ENCODE data around the gene CD160. TPM values are rescaled to one million over a fixed set of nuclear protein-coding genes. Genes with fewer than 3 reads are reported as not detected.

Gene CD160
- total RNA-seq, 2 donors from 2014 or later: not detected

DNA sequence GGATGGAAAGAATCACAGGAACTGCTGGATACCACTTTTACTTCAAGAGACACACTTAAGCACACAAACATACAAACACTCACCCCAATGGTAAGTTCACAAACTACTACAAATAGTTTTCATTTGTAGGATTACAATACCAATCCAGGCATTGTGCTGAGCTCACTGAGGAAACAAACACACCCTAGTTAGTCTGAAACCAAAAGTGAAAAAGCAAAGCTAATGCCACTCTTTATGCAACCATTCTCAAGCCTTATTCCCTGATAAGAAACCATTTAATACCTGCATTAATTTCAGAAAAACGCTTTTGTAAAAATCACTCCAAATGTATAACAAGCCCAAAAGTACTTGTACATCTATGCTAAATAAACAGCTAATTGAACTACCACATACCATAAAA is 66.2 kb downstream of the CD160 start:
- Histone ChIP-seq H3K4me1 (ENCODE audit: control insufficient read depth, insufficient read depth, low read length) (peaks cover 19% of the 10 kb centered on the region), H3K9me3 (ENCODE audit: control insufficient read depth, low read length) (no peaks in the 10 kb centered on the region), H3K9ac (ENCODE audit: extremely low read depth, low read length, poor library complexity, severe bottlenecking) (no peak overlapping the region), H3K27ac (ENCODE audit: low read depth, low read length) (no peak overlapping the region), H3K27me3 (ENCODE audit: control insufficient read depth, insufficient read depth, low read length, poor library complexity, severe bottlenecking) (no peaks in the 10 kb centered on the region), H3K36me3 (ENCODE audit: control insufficient read depth, insufficient read depth, low read length) (peaks cover 25% of the 10 kb centered on the region), H3K4me3 (ENCODE audit: low read length) (peak overlapping the region; percentile 41)
- Mint-ChIP-seq H3K4me3 (no peak overlapping the region), H3K9me3 (no peaks in the 10 kb centered on the region), H3K27ac (no peak overlapping the region), H3K4me1 (peaks cover 47% of the 10 kb centered on the region), H3K27me3 (ENCODE audit: insufficient read depth) (no peaks in the 10 kb centered on the region), H3K36me3 (ENCODE audit: low read depth) (peaks cover 26% of the 10 kb centered on the region)
- 50 to 69% methylated on average over 1 of the region's 1 CpG for WGBS, 2 experiments (ENCODE audit: insufficient coverage in 1 of 2, insufficient read length in 1 of 2)
- TF ChIP-seq CTCF (conservative IDR thresholded peaks at IDR 0.05): no peak
- no peak for DNase-seq

- no peak for TF ChIP-seq CTCF (conservative IDR thresholded peaks at IDR 0.05)
- Mint-ChIP-seq H3K4me1 (peaks cover 41% of the 10 kb centered on the region), H3K27me3 (ENCODE audit: insufficient read depth) (no peaks in the 10 kb centered on the region), H3K4me3 (no peak overlapping the region), H3K9me3 (no peaks in the 10 kb centered on the region), H3K36me3 (ENCODE audit: low read depth) (peaks cover 21% of the 10 kb centered on the region), H3K27ac (peak overlapping the region; percentile 32)
- Histone ChIP-seq H3K27ac (ENCODE audit: low read depth, low read length) (no peak overlapping the region), H3K36me3 (ENCODE audit: control insufficient read depth, insufficient read depth, low read length) (peaks cover 25% of the 10 kb centered on the region), H3K4me3 (ENCODE audit: low read length) (peak overlapping the region; percentile 41), H3K4me1 (ENCODE audit: control insufficient read depth, insufficient read depth, low read length) (peaks cover 19% of the 10 kb centered on the region), H3K9me3 (ENCODE audit: control insufficient read depth, low read length) (no peaks in the 10 kb centered on the region), H3K9ac (ENCODE audit: extremely low read depth, low read length, poor library complexity, severe bottlenecking) (no peak overlapping the region), H3K27me3 (ENCODE audit: control insufficient read depth, insufficient read depth, low read length, poor library complexity, severe bottlenecking) (no peaks in the 10 kb centered on the region)
- DNase-seq: no peak
- WGBS, 2 experiments (ENCODE audit: insufficient coverage in 1 of 2, insufficient read length in 1 of 2): no CpG with 5 or more reads among the region's 1 CpG
These were observed 67.0 kb downstream of the CD160 start for GRCh38 chr1:145786271-145786670.

- Mint-ChIP-seq H3K27me3 (ENCODE audit: insufficient read depth) (no peaks in the 10 kb centered on the region), H3K36me3 (ENCODE audit: low read depth) (peaks cover 29% of the 10 kb centered on the region), H3K4me1 (peaks cover 29% of the 10 kb centered on the region), H3K27ac (no peak overlapping the region), H3K9me3 (no peaks in the 10 kb centered on the region), H3K4me3 (no peak overlapping the region)
- TF ChIP-seq CTCF (conservative IDR thresholded peaks at IDR 0.05): no peak
- peaks cover 17% of the 10 kb centered on the region for H3K36me3 ChIP-seq (ENCODE audit: control insufficient read depth, insufficient read depth, low read length)
- H3K9me3 ChIP-seq (ENCODE audit: control insufficient read depth, low read length): no peaks in the 10 kb centered on the region
- H3K4me1 ChIP-seq (ENCODE audit: control insufficient read depth, insufficient read depth, low read length): peaks cover 19% of the 10 kb centered on the region
- H3K27ac ChIP-seq (ENCODE audit: low read depth, low read length): no peak overlapping the region
- no peaks in the 10 kb centered on the region for H3K27me3 ChIP-seq (ENCODE audit: control insufficient read depth, insufficient read depth, low read length, poor library complexity, severe bottlenecking)
- 92 to 98% methylated on average over 2 of the region's 3 CpGs for WGBS, 2 experiments (ENCODE audit: insufficient coverage in 1 of 2, insufficient read length in 1 of 2)
- no peak for DNase-seq
- no peak overlapping the region for H3K9ac ChIP-seq (ENCODE audit: extremely low read depth, low read length, poor library complexity, severe bottlenecking)
- no peak overlapping the region for H3K4me3 ChIP-seq (ENCODE audit: low read length)
These were observed 69.3 kb downstream of the CD160 start for GRCh38 chr1:145788580-145788979.

Other genes starting within 250 kb of the CD160 start
- 10 to 100 TPM; 33.9 to 34.5 TPM for gene GPR89A, start 111.5 kb upstream of the CD160 start, total RNA-seq
- 10 to 100 TPM; 47.2 to 51.8 TPM for gene PDZK1, start 12.1 kb upstream of the CD160 start, total RNA-seq
- gene RNF115, start 104.6 kb downstream of the CD160 start, total RNA-seq: 10 to 100 TPM; 17.7 to 19.3 TPM
- gene POLR3C, start 104.7 kb downstream of the CD160 start, total RNA-seq: 10 to 100 TPM; 32.7 to 37.9 TPM
- 1 to 10 TPM; 2.8 to 4.0 TPM for gene NUDT17, start 126.1 kb downstream of the CD160 start, total RNA-seq
- gene PIAS3, start 139.6 kb downstream of the CD160 start, total RNA-seq: 10 to 100 TPM; 44.8 to 53.4 TPM
- 1 to 10 TPM in 1 of 2 donors, under 1 TPM in 1; 0.88 to 1.4 TPM for gene ANKRD35, start 166.4 kb downstream of the CD160 start, total RNA-seq
- under 1 TPM; 0.18 to 0.33 TPM for gene ITGA10, start 190.6 kb downstream of the CD160 start, total RNA-seq
- 10 to 100 TPM; 12.9 to 16.0 TPM for gene PEX11B, start 199.2 kb downstream of the CD160 start, total RNA-seq
- 100 to 1,000 TPM; 299 to 314 TPM for gene RBM8A, start 208.0 kb downstream of the CD160 start, total RNA-seq
- gene LIX1L, start 238.5 kb downstream of the CD160 start, total RNA-seq: 10 to 100 TPM; 16.6 to 21.3 TPM
- 1 to 10 TPM in 1 of 2 donors, under 1 TPM in 1; 0.55 to 1.4 TPM for gene ANKRD34A, start 245.1 kb downstream of the CD160 start, total RNA-seq
- 10 to 100 TPM; 10.2 to 13.8 TPM for gene POLR3GL, start 245.2 kb downstream of the CD160 start, total RNA-seq